Measurements from ENCODE around the gene CDHR2.

- TF ChIP-seq CTCF (IDR thresholded peaks at IDR 0.05 in 2 of 3, conservative IDR thresholded peaks at IDR 0.05 in 1 of 3; ENCODE audit: borderline replicate concordance in 1 of 3, insufficient read depth in 1 of 3, low read depth in 2 of 3, low read length in 2 of 3) = no peak
- no peak for TF ChIP-seq YY1 (IDR thresholded peaks at IDR 0.05; ENCODE audit: extremely low read depth, insufficient replicate concordance, low read depth, low read length)
Measured at GRCh38 chr5:176628406-176629228, 79.5 kb downstream of the CDHR2 start.

Data from HCT116 (cell line).